Upper lobe of left lung (tissue), 6 donors: ENCODE measurements around the gene C4orf51. TPM values are rescaled to one million over a fixed set of nuclear protein-coding genes. Genes with fewer than 3 reads are reported as not detected.
"Not testable (repeated sequence)": the region's sequence is repeated elsewhere in the genome, so short reads cannot be mapped to it uniquely, and the experiment has no call there.

Experiments used
- ATAC-seq, 2 donors: fragments of 200-7000 bp; cut with Tn5 transposase; one replicate each; pipeline ENCODE4 v1.9.1; 2022; ENCODE audit warnings: mild to moderate bottlenecking in 2 of 2, moderate library complexity in 2 of 2; ENCODE audit not compliant: low FRiP score in 2 of 2
- DNase-seq, 2 donors: peaks; one replicate each; pipeline ENCODE4 v3.0.0-alpha.2; 2019 to 2020
- H3K27ac ChIP-seq, 4 donors: fragments of 200-600 bp; sonication (generic); one replicate each; pipeline ENCODE4 v1.5.1; 2016 to 2019
- H3K27me3 ChIP-seq, 4 donors: fragments of 200-600 bp; sonication (generic); one replicate each; pipeline ENCODE4 v1.5.1; 2017 to 2019
- H3K36me3 ChIP-seq, 4 donors: fragments of 200-600 bp; sonication (generic); one replicate each; pipeline ENCODE4 v1.5.1; 2016 to 2019
- H3K4me1 ChIP-seq, 4 donors: fragments of 200-600 bp; sonication (generic); one replicate each; pipeline ENCODE4 v1.5.1; 2018 to 2019
- H3K4me3 ChIP-seq, 4 donors: fragments of 200-600 bp; sonication (generic); one replicate each; pipeline ENCODE4 v1.5.1; 2017 to 2019; ENCODE audit warnings: mild to moderate bottlenecking in 2 of 4, moderate library complexity in 1 of 4
- H3K9me3 ChIP-seq, 4 donors: fragments of 200-600 bp; sonication (generic); one replicate each; pipeline ENCODE4 v1.5.1; 2018 to 2019
- EP300 ChIP-seq, 4 donors: sonication (generic); formaldehyde crosslinking; IDR thresholded peaks; one replicate each; pipeline ENCODE4 v1.5.1; 2017; ENCODE audit warnings: antibody characterized with exemption in 4 of 4, control low read depth in 2 of 4
- POLR2A ChIP-seq, 4 donors: fragments of 450-650 bp; IDR thresholded peaks; one replicate each; pipeline ENCODE4 v1.5.1; 2016 to 2017; ENCODE audit warnings: antibody characterized with exemption in 4 of 4, mild to moderate bottlenecking in 2 of 4
- POLR2AphosphoS5 ChIP-seq, 2 donors: sonication (generic); formaldehyde crosslinking; IDR thresholded peaks; one replicate each; pipeline ENCODE4 v1.5.1; 2017; ENCODE audit warnings: antibody characterized with exemption in 2 of 2
- WGBS, 2 donors: methylation state at CpG; one replicate each; pipeline ENCODE4 v1.1.5; 2017 to 2018; 5-methylcytosine and 5-hydroxymethylcytosine counted together
- total RNA-seq, 6 donors: library from RNA; depleted of rRNA in 4 of 6; stranded (reverse); fragments of >200 nt in 4 of 6; gene quantifications; one replicate each; pipeline versions ENCODE4 v1.1.0 to v1.2.1, GENCODE V29; 2016 to 2021
- TF ChIP-seq, protein P1 (sequence below), 6 experiments: fragments of 450-650 bp in 4 of 6; fragments of 200-600 bp in 2 of 6; sonication (generic) in 2 of 6; IDR thresholded peaks; one replicate each; pipeline ENCODE4 v1.5.1; 2016 to 2019; ENCODE audit warnings: antibody characterized with exemption in 6 of 6
- donor health status: DM: no; HTN: no; CAD: no; lungs with moderate emphysema.
- donor health status: DM: no; HTN: yes; CAD: no; lungs with severe emphysema.

Gene C4orf51
- total RNA-seq, 6 donors from 2014 or later, result not detected

DNA sequence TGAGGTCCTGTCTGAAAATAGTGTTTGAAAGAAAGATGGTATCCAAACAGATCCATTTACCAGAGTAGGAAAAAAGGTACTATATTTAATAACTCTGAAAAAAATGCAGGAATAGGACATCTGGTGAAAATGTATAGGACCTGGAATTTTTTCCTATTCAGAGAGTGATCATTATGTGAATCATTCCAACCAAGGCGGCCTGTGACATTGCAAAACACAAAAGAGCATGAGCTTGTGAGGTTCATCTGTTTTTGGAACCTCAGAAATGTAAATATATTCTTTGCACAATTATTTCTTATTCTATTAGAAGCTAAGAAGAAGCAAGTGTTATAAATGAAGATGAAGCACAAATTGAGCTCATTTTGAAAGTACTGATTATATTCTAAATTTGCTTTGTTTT is 2.0 kb downstream of the C4orf51 start:
- Histone ChIP-seq H3K9me3 (no peaks in the 10 kb centered on the region), H3K36me3 (no peaks in the 10 kb centered on the region), H3K27me3 (no peaks in the 10 kb centered on the region), H3K27ac (no peak overlapping the region), H3K4me3 (no peak overlapping the region), H3K4me1 (peaks cover 3 to 19% (median 8%) of the 10 kb centered on the region in 4 donors)
- DNase-seq (no peak), ATAC-seq (no peak)
- TF ChIP-seq POLR2AphosphoS5 (IDR thresholded peaks at IDR 0.05), result no peak
- TF ChIP-seq POLR2A (IDR thresholded peaks at IDR 0.05), result no peak
- TF ChIP-seq, protein P1, sequence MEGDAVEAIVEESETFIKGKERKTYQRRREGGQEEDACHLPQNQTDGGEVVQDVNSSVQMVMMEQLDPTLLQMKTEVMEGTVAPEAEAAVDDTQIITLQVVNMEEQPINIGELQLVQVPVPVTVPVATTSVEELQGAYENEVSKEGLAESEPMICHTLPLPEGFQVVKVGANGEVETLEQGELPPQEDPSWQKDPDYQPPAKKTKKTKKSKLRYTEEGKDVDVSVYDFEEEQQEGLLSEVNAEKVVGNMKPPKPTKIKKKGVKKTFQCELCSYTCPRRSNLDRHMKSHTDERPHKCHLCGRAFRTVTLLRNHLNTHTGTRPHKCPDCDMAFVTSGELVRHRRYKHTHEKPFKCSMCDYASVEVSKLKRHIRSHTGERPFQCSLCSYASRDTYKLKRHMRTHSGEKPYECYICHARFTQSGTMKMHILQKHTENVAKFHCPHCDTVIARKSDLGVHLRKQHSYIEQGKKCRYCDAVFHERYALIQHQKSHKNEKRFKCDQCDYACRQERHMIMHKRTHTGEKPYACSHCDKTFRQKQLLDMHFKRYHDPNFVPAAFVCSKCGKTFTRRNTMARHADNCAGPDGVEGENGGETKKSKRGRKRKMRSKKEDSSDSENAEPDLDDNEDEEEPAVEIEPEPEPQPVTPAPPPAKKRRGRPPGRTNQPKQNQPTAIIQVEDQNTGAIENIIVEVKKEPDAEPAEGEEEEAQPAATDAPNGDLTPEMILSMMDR (IDR thresholded peaks at IDR 0.05), result no peak
- no peak for TF ChIP-seq EP300 (IDR thresholded peaks at IDR 0.05)
- WGBS, 2 donors, result 86 to 92% methylated on average over 1 of the region's 1 CpG

DNA sequence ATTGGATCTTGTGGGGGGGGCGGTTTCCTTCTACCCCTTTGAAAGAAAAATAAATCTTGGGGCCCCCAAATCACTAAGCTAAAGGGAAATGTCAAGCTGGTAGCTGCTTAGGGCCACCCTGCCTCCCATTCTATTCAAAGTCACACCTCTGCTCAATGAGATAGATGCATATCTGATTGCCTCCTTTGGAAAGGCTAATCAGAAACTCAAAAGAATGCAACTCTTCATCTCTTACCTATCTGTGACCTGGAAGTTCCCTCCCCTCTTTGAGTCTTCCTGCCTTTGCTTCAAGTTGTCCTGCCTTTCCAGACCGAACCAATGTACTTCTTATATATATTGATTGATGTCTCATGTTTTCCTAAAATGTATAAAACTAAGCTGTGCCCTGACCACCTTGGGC is 7.0 kb downstream of the C4orf51 start:
- TF ChIP-seq, protein P1 (IDR thresholded peaks at IDR 0.05), result no peak
- TF ChIP-seq POLR2A (IDR thresholded peaks at IDR 0.05) (no peak), POLR2AphosphoS5 (IDR thresholded peaks at IDR 0.05) (no peak), EP300 (IDR thresholded peaks at IDR 0.05) (no peak)
- ATAC-seq, result no peak
- DNase-seq, result no peak
- Histone ChIP-seq H3K36me3 (no peaks in the 10 kb centered on the region), H3K4me1 (no peaks in the 10 kb centered on the region), H3K4me3 (no peak overlapping the region), H3K27me3 (no peaks in the 10 kb centered on the region), H3K27ac (no peak overlapping the region), H3K9me3 (no peaks in the 10 kb centered on the region)
- WGBS, 2 donors, result 44 to 76% methylated on average over 2 of the region's 2 CpGs

DNA sequence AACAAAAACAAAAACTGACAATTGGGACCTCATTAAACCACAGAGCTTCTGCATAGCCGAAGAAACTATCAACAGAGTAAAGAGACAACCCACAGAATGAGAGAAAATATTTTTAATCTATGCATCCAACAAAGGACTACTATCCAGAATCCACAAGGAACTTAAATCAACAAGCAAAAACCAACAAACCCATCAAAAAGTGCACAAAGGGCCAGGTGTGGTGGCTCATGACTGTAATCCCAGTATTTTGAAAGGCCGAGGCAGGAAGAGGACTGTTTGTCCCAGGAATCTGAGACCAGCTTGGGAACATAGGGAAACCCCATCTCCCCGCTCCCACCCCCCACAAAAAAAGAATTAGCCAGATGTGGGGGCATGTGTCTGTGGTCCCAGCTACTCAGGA is 10.7 kb downstream of the C4orf51 start:
- Histone ChIP-seq H3K9me3 (no peaks in the 10 kb centered on the region), H3K4me1 (no peaks in the 10 kb centered on the region), H3K4me3 (no peak overlapping the region), H3K27me3 (no peaks in the 10 kb centered on the region), H3K27ac (no peak overlapping the region), H3K36me3 (no peaks in the 10 kb centered on the region)
- ATAC-seq (no peak), DNase-seq (no peak)
- TF ChIP-seq EP300 (IDR thresholded peaks at IDR 0.05) (no peak), POLR2A (IDR thresholded peaks at IDR 0.05) (no peak), POLR2AphosphoS5 (IDR thresholded peaks at IDR 0.05) (no peak)
- TF ChIP-seq, protein P1 (IDR thresholded peaks at IDR 0.05), result no peak
- 88 to 90% methylated on average over 3 of the region's 3 CpGs for WGBS, 2 donors

DNA sequence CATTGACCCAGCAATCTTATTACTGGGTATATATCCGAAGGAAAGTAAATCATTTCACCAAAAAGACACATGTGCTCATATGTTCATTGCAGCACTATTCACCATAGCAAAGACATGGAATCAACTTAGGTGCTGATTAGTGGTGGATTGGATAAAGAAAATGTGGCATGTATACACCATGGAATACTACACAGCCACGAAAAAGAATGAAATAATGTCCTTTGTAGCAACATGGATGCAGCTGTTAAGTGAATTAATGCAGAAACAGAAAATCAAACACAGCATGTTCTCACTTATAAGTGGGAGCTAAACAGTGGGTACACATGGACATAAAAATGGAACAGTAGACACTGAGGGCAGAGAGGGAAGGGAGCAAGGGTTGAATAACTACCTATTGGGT is 11.5 kb downstream of the C4orf51 start:
- DNase-seq, H3K27ac ChIP-seq, ATAC-seq, H3K4me1 ChIP-seq, H3K27me3 ChIP-seq, H3K9me3 ChIP-seq, H3K36me3 ChIP-seq, H3K4me3 ChIP-seq: not testable (repeated sequence)
- 91 to 92% methylated on average over 2 of the region's 2 CpGs for WGBS, 2 donors

DNA sequence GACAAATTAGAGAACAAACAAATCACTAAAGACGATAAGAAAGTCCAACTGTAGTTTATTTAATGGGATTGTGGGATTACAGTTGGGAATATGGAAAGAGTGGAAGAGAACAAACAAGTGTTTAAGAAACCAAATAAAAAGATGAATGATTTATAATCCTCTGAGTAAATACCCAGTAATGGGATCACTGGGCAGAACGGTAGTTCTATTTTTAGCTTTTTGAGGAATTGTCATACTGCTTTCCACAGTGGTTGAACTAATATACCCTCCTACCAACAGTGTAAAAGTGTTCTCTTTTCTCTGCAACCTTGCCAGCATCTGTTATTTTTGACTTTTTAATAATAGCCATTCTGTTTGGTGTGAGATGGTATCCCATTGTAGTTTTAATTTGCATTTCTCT is 15.0 kb downstream of the C4orf51 start:
- TF ChIP-seq POLR2AphosphoS5 (IDR thresholded peaks at IDR 0.05) (no peak), POLR2A (IDR thresholded peaks at IDR 0.05) (no peak), EP300 (IDR thresholded peaks at IDR 0.05) (no peak)
- TF ChIP-seq, protein P1 (IDR thresholded peaks at IDR 0.05), result no peak
- H3K9me3 ChIP-seq, result no peaks in the 10 kb centered on the region
- WGBS, 2 donors, result 67 to 74% methylated on average over 2 of the region's 2 CpGs
- H3K4me3 ChIP-seq, result no peak overlapping the region
- H3K4me1 ChIP-seq, result no peaks in the 10 kb centered on the region
- DNase-seq (no peak), ATAC-seq (no peak)
- H3K27ac ChIP-seq, result no peak overlapping the region
- no peaks in the 10 kb centered on the region for H3K36me3 ChIP-seq
- H3K27me3 ChIP-seq, result no peaks in the 10 kb centered on the region
